HepG2 (cell line): ENCODE data around the gene TMTC4. TPM values are rescaled to one million over a fixed set of nuclear protein-coding genes. Genes with fewer than 3 reads are reported as not detected.

Source experiments
- ATAC-seq: fragments of 200-7000 bp; cut with Tn5 transposase; 3 replicates; pipeline ENCODE4 v1.9.1; 2020; ENCODE audit warnings: mild to moderate bottlenecking, moderate library complexity
- BruUV-seq: library from RNA; stranded (reverse); fragments of 400-500 nt; replicated peaks from 2 replicates; lab custom pipeline; 2021; lab: Mats Ljungman, UMichigan
- CTCF ChIA-PET: fragments of 300-600 bp; formaldehyde crosslinking; extraction: SDS; loops from one replicate; lab custom pipeline; 2021; ENCODE audit warnings: low total read pairs, inconsistent platforms, low intra/inter-chr PET ratio; lab: Yijun Ruan, JAX
- POLR2A ChIA-PET: fragments of 350-600 bp; sonication (Branson Sonifier 250); formaldehyde crosslinking; loops from one replicate; lab custom pipeline; 2020; ENCODE audit warnings: antibody characterized with exemption, inconsistent platforms; lab: Yijun Ruan, JAX
- DNase-seq: peaks from one replicate; pipeline ENCODE4 v3.0.0-alpha.2; 2015; ENCODE audit warnings: low spot score
- FAIRE-seq: peaks from 3 replicates; lab custom pipeline; 2011; peaks lifted over from hg19 to GRCh38; lab: Jason Lieb, UNC
- H2AFZ ChIP-seq: one replicate; pipeline ENCODE4 v1.6.1; 2011; ENCODE audit warnings: low read length, inconsistent platforms
- H3K27ac ChIP-seq: fragments of 300-600 bp; 3 replicates; pipeline ENCODE4 v1.8.0; 2011; ENCODE audit warnings: mixed run types, mild to moderate bottlenecking, mixed read lengths, low read length, inconsistent platforms; ENCODE audit not compliant: insufficient read depth; ENCODE audit errors: extremely low read length
- H3K27me3 ChIP-seq, 2 experiments: fragments of 200-600 bp in 1 of 2; 2 replicates in 1 of 2; 3 replicates in 1 of 2; pipeline versions ENCODE4 v1.6.0 to v1.8.0; 2011; ENCODE audit warnings: low read length in 2 of 2, mild to moderate bottlenecking in 2 of 2, moderate library complexity in 2 of 2, inconsistent platforms in 1 of 2; ENCODE audit not compliant: insufficient read depth in 2 of 2, control insufficient read depth in 1 of 2
- H3K36me3 ChIP-seq, 2 experiments: fragments of 200-600 bp in 1 of 2; replicated peaks in 1 of 2; 2 replicates in 1 of 2; 3 replicates in 1 of 2; pipeline versions ENCODE4 v1.5.1 to v1.8.0; 2011; ENCODE audit warnings: low read length in 2 of 2, inconsistent platforms in 1 of 2; ENCODE audit not compliant: insufficient read depth in 2 of 2, control insufficient read depth in 1 of 2
- H3K4me1 ChIP-seq: 2 replicates; pipeline ENCODE4 v1.5.1; 2012; ENCODE audit warnings: low read length, inconsistent platforms; ENCODE audit not compliant: insufficient read depth
- H3K4me2 ChIP-seq: 2 replicates; pipeline ENCODE4 v1.6.0; 2011; ENCODE audit warnings: low read depth, low read length, inconsistent platforms
- H3K4me3 ChIP-seq, 3 experiments: fragments of 200-600 bp in 1 of 3; sonication (generic), shearing (Covaris generic) in 1 of 3; replicated peaks in 1 of 3; 2 replicates each; pipeline ENCODE4 v1.5.1; 2011 to 2016; ENCODE audit warnings: low read length in 3 of 3, inconsistent platforms in 2 of 3, low read depth in 2 of 3, mild to moderate bottlenecking in 2 of 3, control low read depth in 1 of 3, mixed read lengths in 1 of 3; ENCODE audit not compliant: insufficient read depth in 1 of 3
- H3K79me2 ChIP-seq: one replicate; pipeline ENCODE4 v1.6.1; 2011; ENCODE audit warnings: low read length, inconsistent platforms; ENCODE audit not compliant: insufficient read depth
- H3K9ac ChIP-seq: 2 replicates; pipeline ENCODE4 v1.6.0; 2011; ENCODE audit warnings: mild to moderate bottlenecking, low read depth, low read length, inconsistent platforms; ENCODE audit not compliant: insufficient read depth
- H3K9me3 ChIP-seq: 2 replicates; pipeline ENCODE4 v1.5.1; 2012; ENCODE audit warnings: mild to moderate bottlenecking, low read length
- H4K20me1 ChIP-seq: 2 replicates; pipeline ENCODE4 v1.6.0; 2011; ENCODE audit warnings: inconsistent platforms, mild to moderate bottlenecking, low read length, moderate library complexity; ENCODE audit not compliant: insufficient read depth
- JUN ChIP-seq: sonication (generic); formaldehyde crosslinking; IDR thresholded peaks from 2 replicates; pipeline ENCODE4 v1.4.0; 2020; ENCODE audit warnings: mild to moderate bottlenecking, missing genetic modification reagents
- ZNF225 ChIP-seq: sonication (generic); formaldehyde crosslinking; IDR thresholded peaks from 2 replicates; pipeline ENCODE4 v1.4.0; 2020; ENCODE audit warnings: mild to moderate bottlenecking, missing genetic modification reagents
- ZNF337 ChIP-seq: sonication (generic); formaldehyde crosslinking; IDR thresholded peaks from 2 replicates; pipeline ENCODE4 v1.5.1; 2020; ENCODE audit warnings: missing genetic modification reagents, low read depth, mild to moderate bottlenecking, borderline replicate concordance
- ZNF556 ChIP-seq: sonication (generic); formaldehyde crosslinking; IDR thresholded peaks from 2 replicates; pipeline ENCODE4 v1.4.0; 2020; ENCODE audit warnings: mild to moderate bottlenecking, missing genetic modification reagents, borderline replicate concordance
- ZNF567 ChIP-seq: sonication (generic); formaldehyde crosslinking; IDR thresholded peaks from 2 replicates; pipeline ENCODE4 v1.8.1; 2023; ENCODE audit warnings: mild to moderate bottlenecking, missing genetic modification reagents, borderline replicate concordance
- WGBS: methylation state at CpG from one replicate; pipeline ENCODE4 v1.1.6; 2017; ENCODE audit warnings: low lambda C conversion rate; 5-methylcytosine and 5-hydroxymethylcytosine counted together
- in situ Hi-C: cut with HindIII; loops from 2 replicates; pipeline ENCODE4 v1.10.0; 2017; ENCODE audit warnings: low pct_unique_long_range_greater_than_20kb; ENCODE audit not compliant: extremely low pct_ligation_motif_present
- intact Hi-C: fragments of 100-400 bp; cut with micrococcal nuclease; formaldehyde crosslinking; loops from one replicate; pipeline ENCODE4 v1.10.0; 2022; ENCODE audit not compliant: unreplicated experiment
- polyA plus RNA-seq, 8 experiments: library from polyadenylated mRNA; depleted of rRNA in 3 of 8; stranded (reverse) in 7 of 8; unstranded in 1 of 8; fragments of >200 nt; fragmentation: Illumina TruSeq in 4 of 8; extraction: Trizol in 4 of 8; gene quantifications; 2 replicates each; pipeline versions ENCODE4 v1.2.1 to v1.2.3, GENCODE V29; 2011 to 2016; ENCODE audit warnings: low read depth in 4 of 8, missing spikeins in 1 of 8, mixed read lengths in 1 of 8; ENCODE audit not compliant: insufficient read depth in 1 of 8
- total RNA-seq, 5 experiments: library from RNA; depleted of rRNA; stranded (reverse); fragments of >200 nt; fragmentation: Illumina TruSeq; extraction: Trizol; gene quantifications; 2 replicates each; pipeline ENCODE4 v1.2.3, GENCODE V29; 2016; ENCODE audit warnings: low read depth in 1 of 5
- TF ChIP-seq, protein P1 (sequence below): sonication (generic); formaldehyde crosslinking; IDR thresholded peaks from 2 replicates; pipeline ENCODE4 v1.8.0; 2022; ENCODE audit warnings: missing genetic modification reagents, low read depth, mild to moderate bottlenecking, borderline replicate concordance
- TF ChIP-seq, protein P2 (sequence below): sonication (generic); formaldehyde crosslinking; IDR thresholded peaks from 2 replicates; pipeline ENCODE4 v1.5.1; 2020; ENCODE audit warnings: missing genetic modification reagents, mild to moderate bottlenecking, borderline replicate concordance

The TMTC4 gene
- total and polyA plus RNA-seq, 2 of the 13 experiments (the other 11 are each of a cell fraction or from before 2014, with no cell fraction given) = 16.0 to 22.6 TPM

GRCh38 chr13:100610391-100611347 lies 63.9 kb downstream of the TMTC4 start:
- Histone ChIP-seq H3K9me3 (no peaks in the 10 kb centered on the region), H3K9ac (no peak overlapping the region), H3K27ac (no peak overlapping the region), H3K36me3 (peaks cover 4 to 13% of the 10 kb centered on the region in 2 experiments; a peak in 3 of 5 replicates), H3K79me2 (no peaks in the 10 kb centered on the region), H3K4me1 (peaks cover 5% of the 10 kb centered on the region; the same call in 1 of the 2 replicates), H3K27me3 (no peaks in the 10 kb centered on the region), H3K4me3 (no peak overlapping the region), H3K4me2 (no peak overlapping the region), H2AFZ (no peak overlapping the region), H4K20me1 (no peaks in the 10 kb centered on the region)
- FAIRE-seq (no peak), ATAC-seq (no peak), DNase-seq (no peak)
- 85% methylated on average over 6 of the region's 6 CpGs for WGBS
- POLR2A ChIA-PET = no interaction called here
- CTCF ChIA-PET = no interaction called here
- in situ Hi-C loops = no loop called here
- intact Hi-C loops = no loop called here
- BruUV-seq = no TSS peak
- no peak for TF ChIP-seq ZNF225 (CRISPR knock-in tag)
- no peak for TF ChIP-seq ZNF556 (CRISPR knock-in tag)
- no peak for TF ChIP-seq JUN (CRISPR knock-in tag)
- TF ChIP-seq ZNF567 = no peak
- TF ChIP-seq ZNF337 (CRISPR knock-in tag) = no peak
- TF ChIP-seq, protein P1, sequence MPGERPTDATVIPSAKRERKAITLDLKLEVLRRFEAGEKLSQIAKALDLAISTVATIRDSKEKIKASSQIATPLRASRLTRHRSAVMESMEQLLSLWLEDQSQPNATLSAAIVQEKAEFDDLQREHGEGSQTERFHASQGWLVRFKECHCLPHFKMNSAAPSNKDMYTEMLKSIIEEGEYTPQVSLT (CRISPR knock-in tag) = no peak
- TF ChIP-seq, protein P2, sequence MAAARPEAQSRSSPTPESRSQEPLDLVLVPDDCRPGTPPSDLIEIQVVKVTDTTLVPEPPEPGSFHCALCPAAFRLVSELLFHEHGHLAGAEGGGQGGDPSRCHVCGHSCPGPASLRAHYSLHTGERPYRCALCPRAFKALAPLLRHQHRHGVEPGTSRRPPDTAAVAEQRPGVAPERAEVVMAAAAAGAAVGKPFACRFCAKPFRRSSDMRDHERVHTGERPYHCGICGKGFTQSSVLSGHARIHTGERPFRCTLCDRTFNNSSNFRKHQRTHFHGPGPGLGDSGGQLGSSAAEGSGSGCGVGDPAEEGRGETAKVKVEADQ = no peak
